OCI-M1 (cell line): ENCODE measurements around the gene CHMP1B.

Source experiments
- DNase-seq: peaks from one replicate; lab custom pipeline; 2025; lab: John Stamatoyannopoulos, UW

Gene CHMP1B

DNA sequence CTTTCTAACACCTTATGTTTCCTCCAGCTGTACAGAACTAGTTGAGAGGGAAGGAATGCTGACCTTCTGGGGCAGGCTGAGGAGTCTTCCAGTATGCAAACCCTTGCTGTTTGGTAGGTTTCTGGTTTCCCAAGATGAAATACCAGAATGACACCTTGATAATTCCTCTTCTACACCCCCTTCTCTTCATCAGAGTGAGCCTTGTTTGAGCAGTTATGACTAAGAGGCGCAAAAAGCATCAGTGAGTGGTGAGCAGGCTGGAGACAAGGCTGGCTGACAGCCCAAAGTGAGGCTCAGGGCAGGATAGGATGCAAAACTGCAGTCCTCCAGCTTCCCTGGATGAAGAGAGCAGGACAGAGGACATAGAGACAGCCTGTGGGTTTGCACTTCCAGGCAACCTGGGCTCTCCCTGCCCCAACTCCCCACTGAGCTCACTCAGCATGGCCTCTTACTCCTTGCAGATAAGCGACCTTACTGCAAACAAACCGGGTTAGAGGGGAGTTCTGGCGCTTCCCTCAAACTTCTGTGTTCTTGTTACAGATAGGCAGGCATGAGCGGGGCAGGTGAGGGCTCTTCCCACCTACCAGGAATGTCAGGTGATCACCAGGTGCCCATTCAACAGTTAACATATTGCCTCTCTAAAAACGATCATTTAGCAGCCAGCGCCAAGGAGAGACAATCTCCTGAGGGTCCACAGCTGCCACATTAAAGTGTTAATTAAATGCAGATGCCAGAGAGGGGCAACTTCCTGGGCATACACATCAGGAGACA, 51.5 kb downstream of the CHMP1B start:
- DNase-seq: no peak
